ENCODE data around the gene CLEC4F.

CLEC4F gene

DNA sequence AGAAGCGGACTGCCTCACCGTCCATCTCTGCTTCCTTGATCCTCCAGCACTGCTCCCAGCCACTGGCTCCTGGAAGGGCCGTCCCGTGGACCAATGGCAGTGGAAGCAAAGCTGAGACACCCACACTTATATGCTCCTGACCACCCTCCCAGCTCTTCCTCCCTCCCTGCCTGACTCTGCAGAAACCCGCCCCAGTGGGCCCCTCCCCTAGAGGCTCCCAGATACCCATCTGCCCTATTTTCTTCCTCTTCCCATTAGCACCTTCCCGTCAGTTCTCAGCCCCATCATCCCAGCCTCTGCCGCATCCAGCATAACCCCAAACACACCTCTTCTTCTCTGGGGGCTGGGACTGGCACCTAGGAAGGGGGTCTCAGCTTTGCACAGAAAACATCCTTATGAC is at the start of gene CLEC4F:
TSS of gene CLEC4F (minus strand) at position 101 of the 400 bp plus-strand sequence. CDS start at position 25, 76 bp downstream.
- no peak for FAIRE-seq

DNA sequence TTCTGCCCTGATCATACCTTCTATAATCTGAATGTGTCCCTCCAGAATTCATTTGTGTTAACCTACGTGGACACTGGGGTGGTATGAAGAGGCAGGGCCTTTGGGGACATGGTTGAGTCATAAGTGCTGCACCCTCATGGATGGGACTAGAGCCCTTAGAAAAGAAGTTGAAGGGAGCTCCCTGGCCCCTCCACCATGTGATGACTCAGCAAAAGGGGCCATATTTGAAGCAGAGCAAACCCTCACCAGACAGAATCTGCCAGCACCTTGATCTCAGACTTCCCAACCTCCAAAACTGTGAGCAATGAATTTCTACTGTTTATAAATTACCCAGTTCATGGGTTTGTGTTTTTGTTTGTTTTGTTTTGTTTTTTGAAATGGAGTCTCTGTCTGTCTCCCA is 48.6 kb upstream of the CLEC4F start:
- FAIRE-seq: no peak
- no peak for DNase-seq (ENCODE audit: insufficient read length, low spot score)

More for the DNA sequence above, at the start of gene CLEC4F:
- DNase-seq (ENCODE audit: insufficient read length, low spot score): no peak

DNA sequence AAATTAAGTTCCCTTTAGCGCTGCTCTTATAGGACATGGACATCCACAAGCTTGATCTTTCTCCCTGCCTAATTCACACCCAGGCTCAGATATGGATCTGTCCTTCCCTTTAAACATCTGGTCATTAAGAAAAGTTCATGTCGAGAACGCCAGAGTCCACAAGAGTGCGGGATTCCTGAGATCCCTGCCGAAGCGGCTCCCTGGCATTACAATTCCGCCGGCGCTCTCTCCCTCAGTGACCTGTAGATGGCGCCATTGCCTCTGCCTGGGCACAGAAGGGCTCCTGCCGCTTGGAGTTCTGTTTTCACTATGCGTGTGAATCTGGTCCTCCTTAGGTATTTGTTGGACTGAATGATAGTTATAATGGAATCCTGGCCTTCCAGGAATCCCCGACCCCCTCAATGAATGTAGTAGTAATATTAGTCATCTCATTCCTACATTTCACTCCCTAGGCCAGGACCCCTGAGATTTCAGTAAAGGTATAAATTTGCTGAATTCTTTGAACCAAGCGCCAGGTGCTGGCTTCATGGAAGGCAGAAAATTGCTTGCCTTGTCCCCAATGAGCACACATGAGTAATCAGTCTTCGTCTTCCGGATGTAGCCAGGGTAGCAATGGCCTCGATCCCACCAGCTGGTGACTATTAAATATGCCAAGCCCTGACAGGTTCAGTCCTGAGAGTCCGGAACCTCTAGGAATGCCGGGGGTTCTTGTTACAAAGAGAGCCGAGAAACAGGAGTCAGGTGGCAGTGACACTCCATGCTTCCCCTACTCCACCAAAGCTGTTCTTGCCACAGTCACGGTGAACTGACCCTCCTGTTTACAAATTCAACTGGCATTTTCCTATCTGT is 41.6 kb upstream of the CLEC4F start:
- FAIRE-seq: peak; percentile 82
- peak; percentile 53 for DNase-seq (ENCODE audit: insufficient read length, low spot score)

DNA sequence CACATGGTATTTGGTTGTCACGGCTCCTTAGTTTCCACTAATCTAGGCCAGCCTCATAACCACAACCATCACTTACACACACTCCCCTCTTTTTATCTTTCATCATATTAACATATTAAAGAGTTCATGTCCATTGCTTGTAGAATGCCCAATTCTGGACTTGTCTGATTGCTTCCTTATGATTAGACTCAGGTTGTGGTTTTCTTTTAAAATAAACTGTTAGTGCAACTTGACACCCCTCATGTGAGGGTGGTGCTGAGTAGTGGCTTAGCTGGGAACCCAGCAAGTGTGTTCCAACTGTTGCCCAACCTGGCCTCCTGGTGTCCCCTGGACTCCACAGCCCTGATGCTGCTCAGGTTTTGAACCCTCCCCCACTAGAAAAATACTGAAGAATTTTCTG is 35.3 kb upstream of the CLEC4F start:
- no peak for DNase-seq (ENCODE audit: insufficient read length, low spot score)
- no peak for FAIRE-seq

DNA sequence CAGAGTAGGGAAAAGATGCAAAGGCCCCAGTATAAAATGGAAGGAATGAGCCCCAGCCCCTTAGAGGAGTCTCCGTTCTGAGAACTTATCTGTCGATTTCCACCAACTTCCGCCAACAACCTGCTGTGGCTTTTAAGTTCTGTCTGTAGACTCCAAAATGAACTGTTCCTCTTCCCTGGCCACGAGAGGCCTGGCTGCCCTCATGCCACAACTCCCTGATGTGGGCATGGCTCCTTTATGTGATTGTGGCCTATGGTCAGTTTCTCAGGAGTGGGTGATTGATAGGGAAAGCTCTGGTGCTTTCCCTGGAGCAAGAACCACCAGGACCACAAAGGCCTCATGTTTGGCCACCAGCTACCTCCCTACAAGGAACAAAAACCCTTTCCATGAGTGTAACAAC is 34.0 kb upstream of the CLEC4F start:
- FAIRE-seq (no peak), DNase-seq (ENCODE audit: insufficient read length, low spot score) (no peak)

GRCh38 chr2:70852824-70853223 is 32.4 kb upstream of the CLEC4F start:
- no peak for DNase-seq (ENCODE audit: insufficient read length, low spot score)
- FAIRE-seq: no peak

- FAIRE-seq (no peak), DNase-seq (ENCODE audit: insufficient read length, low spot score) (no peak)
These were observed 31.3 kb upstream of the CLEC4F start for GRCh38 chr2:70851704-70852103.

DNA sequence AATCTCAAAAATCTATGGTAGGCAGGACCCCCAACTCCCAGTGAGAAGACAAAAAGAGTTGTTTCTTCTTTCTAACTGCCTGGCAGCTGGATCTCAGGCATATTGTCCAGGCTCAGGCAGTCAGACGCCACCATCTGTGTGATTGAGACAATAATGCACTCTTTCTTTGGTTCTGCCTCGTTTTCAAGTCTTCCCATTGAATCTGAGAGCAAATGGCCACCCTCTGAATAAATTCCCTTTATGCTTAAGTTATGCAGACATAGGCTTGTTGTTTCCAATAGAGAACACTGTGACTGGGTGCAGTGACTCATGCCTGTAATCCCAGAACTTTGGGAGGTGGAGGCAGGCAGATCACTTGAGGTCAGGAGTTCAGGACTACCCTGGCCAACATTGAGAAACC is 30.5 kb upstream of the CLEC4F start:
- DNase-seq (ENCODE audit: insufficient read length, low spot score) (no peak), FAIRE-seq (no peak)

- FAIRE-seq: no peak
- no peak for DNase-seq (ENCODE audit: insufficient read length, low spot score)
These were observed 22.0 kb upstream of the CLEC4F start for GRCh38 chr2:70842401-70842800.

DNA sequence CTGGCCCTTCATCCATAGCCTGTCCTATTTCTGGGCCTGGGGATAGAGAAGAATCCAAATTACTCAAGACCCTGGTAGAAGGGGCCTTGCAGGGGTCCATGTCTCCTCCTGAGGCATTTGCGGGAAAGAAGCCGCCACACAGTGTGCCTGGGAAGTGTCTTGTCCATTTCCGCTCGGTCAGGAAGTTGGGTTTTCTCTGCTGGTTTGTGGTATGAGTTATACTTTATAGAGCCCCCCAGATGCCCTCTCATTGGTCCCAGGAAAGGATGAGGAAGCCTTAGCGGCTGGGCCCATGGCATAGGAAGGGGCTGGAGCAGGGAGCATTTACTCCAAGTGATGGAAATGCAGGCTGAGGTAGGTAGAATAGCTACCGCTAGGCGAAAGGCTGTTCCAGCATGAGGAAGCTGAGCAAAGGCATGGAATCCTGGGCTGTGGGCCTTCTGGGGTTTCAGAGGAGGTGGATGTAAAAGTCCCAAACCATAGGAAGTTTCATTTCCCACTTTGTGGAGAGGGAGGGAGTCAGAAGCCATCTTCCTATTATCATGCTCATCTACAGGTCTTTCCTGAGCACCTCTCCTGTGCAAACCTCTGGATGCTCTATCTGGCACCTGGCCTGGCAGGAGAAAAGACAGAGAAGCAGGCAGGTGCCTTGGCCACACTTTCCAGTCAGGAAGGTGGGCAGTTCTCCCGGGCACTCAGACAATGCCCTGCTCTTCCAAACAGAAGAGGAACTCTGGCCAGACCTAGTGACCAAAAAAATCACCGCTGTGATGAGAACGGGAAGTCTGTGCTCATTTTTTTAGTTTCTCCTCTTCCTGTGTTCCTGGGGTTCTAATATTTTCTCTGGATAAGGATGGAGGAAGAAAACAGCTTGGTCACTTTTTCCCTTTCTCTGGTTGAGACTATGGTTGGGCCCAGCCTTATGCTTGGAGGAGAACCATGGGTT is 17.9 kb upstream of the CLEC4F start:
- DNase-seq (ENCODE audit: insufficient read length, low spot score) (no peak), FAIRE-seq (no peak)

GRCh38 chr2:70835643-70836042 is 15.2 kb upstream of the CLEC4F start, which contains the start of gene CD207:
TSS of gene CD207 (minus strand) at chr2:70835816. CDS start at chr2:70835776, 40 bp downstream.
- FAIRE-seq (no peak), DNase-seq (ENCODE audit: insufficient read length, low spot score) (no peak)

- DNase-seq (ENCODE audit: insufficient read length, low spot score) (no peak), FAIRE-seq (no peak)
These were observed 14.5 kb upstream of the CLEC4F start for GRCh38 chr2:70834881-70835280.

GRCh38 chr2:70834106-70834505 is 13.7 kb upstream of the CLEC4F start:
- FAIRE-seq (no peak), DNase-seq (ENCODE audit: insufficient read length, low spot score) (no peak)

GRCh38 chr2:70833246-70833645 is 12.8 kb upstream of the CLEC4F start:
- FAIRE-seq (no peak), DNase-seq (ENCODE audit: insufficient read length, low spot score) (no peak)

DNA sequence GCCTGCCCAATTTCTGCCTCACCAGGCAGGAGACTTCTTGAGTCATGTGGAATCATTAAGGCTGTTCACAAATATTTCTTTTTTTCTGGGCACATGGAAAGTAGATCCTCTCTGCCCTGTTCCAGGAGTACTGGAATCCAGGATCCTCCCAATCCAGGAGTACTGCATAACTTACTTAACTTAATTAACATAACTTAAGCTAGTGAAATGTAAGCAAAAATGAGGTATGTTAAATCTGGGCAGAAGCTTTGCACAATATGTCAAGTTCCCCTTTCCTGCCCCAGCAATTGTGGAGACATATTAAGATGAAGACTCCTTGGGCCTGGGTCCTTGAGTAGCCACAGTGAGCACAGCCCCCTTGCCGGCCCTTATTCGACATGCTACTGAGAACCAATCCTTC is 12.0 kb upstream of the CLEC4F start:
- no peak for DNase-seq (ENCODE audit: insufficient read length, low spot score)
- FAIRE-seq: no peak

GRCh38 chr2:70831861-70832260 is 11.5 kb upstream of the CLEC4F start:
- FAIRE-seq (no peak), DNase-seq (ENCODE audit: insufficient read length, low spot score) (no peak)

DNA sequence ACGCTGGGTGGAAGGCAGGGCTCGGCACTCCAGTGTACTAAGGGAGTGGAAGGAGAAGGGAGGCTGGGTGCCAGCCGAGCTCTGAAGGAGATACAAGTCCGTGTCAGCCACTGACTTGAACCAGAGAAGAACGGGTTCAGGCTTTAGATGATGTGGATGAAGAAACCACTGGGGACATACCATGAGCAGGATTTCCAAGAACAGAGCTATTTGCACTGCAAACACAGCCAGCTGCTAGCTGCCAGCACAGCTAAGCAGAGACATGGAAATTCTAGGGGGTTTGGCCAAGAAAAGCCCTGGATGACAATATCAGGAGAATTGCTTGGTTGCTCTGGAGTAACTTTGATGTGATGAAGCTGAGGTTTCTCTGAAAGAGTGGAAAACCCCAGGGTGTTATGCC is 10.0 kb upstream of the CLEC4F start:
- DNase-seq (ENCODE audit: insufficient read length, low spot score) (no peak), FAIRE-seq (no peak)

DNA sequence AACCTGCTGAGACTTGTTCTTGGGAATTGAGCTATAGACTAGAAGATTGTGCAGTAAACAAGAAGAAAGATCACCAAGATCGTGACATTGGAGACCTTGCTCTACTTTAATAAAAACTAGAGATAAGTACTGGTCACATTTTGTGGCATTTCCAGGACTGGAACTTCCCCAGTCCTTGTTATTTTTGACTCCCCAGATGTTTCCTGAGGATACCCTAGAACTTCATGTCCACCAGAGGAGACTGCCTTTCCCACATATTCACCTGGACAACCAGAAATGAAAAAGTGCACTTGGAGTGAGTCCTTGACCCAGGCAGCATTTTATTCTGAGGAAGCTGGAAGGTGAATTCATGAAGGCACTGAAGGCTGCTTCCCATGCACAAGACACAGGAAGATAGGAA is 9.5 kb upstream of the CLEC4F start:
- FAIRE-seq (no peak), DNase-seq (ENCODE audit: insufficient read length, low spot score) (no peak)

DNA sequence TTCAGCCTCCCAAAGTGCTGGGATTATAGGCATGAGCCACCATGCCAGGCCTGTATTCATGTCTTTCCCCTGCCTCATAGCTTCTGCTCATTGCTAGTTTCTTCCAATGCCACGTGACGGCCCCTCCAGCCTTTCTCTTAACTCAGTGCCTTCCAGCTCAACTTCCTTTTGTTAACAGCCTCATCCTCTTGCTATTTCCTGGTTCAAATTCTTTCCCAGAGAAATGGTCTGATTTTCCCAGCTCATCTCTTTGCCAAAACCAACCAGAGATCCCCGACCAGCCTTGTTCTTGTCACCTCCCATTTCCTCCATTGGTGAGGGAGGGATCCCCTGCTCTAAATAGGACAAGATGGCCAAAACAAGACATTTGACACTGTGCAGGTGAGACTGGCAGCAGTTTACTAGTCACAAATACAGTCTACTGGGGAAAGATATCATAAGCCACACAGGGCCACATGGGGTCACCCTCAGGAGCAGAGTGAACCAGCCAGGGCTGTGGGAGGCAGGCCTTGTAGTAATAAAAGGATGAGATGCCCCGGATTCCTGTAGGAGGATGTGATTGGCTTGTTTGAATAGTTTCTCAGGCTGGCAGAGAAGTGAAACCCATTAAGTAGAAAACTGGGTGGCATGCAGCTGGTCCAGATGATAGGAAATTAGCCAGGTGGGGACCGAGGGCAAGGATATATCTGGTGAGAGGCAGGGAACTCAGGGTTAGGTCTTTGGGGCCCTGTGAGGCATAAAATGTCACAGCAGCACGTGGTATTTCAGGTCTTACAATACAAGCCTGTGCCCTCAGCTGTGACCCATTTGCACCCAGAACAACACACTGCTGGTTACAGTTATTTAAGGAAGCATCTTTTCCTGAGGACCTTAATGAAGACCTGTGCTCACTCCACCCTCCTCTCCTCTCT is 8.8 kb upstream of the CLEC4F start:
- FAIRE-seq (no peak), DNase-seq (ENCODE audit: insufficient read length, low spot score) (no peak)

GRCh38 chr2:70828115-70828514 is 7.7 kb upstream of the CLEC4F start:
- FAIRE-seq (no peak), DNase-seq (ENCODE audit: insufficient read length, low spot score) (no peak)
